HepG2 (cell line): Measurements from ENCODE around the gene SMCHD1. TPM values are rescaled to one million over a fixed set of nuclear protein-coding genes. Genes with fewer than 3 reads are reported as not detected.

Experiments
- BCL6 ChIP-seq: IDR thresholded peaks from 2 replicates; pipeline ENCODE4 v1.6.1; 2016; ENCODE audit warnings: missing genetic modification reagents, missing compliant biosample characterization
- BRCA1 ChIP-seq: sonication (generic); formaldehyde crosslinking; IDR thresholded peaks from 2 replicates; pipeline ENCODE4 v1.4.0; 2020; ENCODE audit warnings: missing genetic modification reagents
- BRF2 ChIP-seq: sonication (generic); formaldehyde crosslinking; IDR thresholded peaks from 2 replicates; pipeline ENCODE4 v1.8.1; 2022; ENCODE audit warnings: mild to moderate bottlenecking, missing genetic modification reagents
- ELF1 ChIP-seq: sonication (generic); formaldehyde crosslinking; IDR thresholded peaks from 2 replicates; pipeline ENCODE4 v1.4.0; 2020; ENCODE audit warnings: missing genetic modification reagents
- KDM5A ChIP-seq: fragments of 200-600 bp; sonication (generic); IDR thresholded peaks from 2 replicates; pipeline ENCODE4 v1.7.0; 2018; ENCODE audit warnings: antibody characterized with exemption, mild to moderate bottlenecking, low read length, borderline replicate concordance
- MXD4 ChIP-seq: IDR thresholded peaks from 2 replicates; pipeline ENCODE4 v1.6.1; 2016; ENCODE audit warnings: mild to moderate bottlenecking, missing biosample characterization, missing genetic modification reagents
- MXI1 ChIP-seq: IDR thresholded peaks from 3 replicates; pipeline ENCODE4 v1.6.1; 2012; ENCODE audit warnings: low read depth, low read length, inconsistent platforms, borderline replicate concordance
- MYC ChIP-seq: sonication (generic); formaldehyde crosslinking; IDR thresholded peaks from 2 replicates; pipeline ENCODE4 v1.9.0; 2021; ENCODE audit warnings: missing genetic modification reagents, borderline replicate concordance
- NR3C1 ChIP-seq: sonication (generic); formaldehyde crosslinking; IDR thresholded peaks from 2 replicates; pipeline ENCODE4 v1.4.0; 2020; ENCODE audit warnings: missing genetic modification reagents
- NRL ChIP-seq: sonication (generic); formaldehyde crosslinking; IDR thresholded peaks from 2 replicates; pipeline ENCODE4 v1.5.0; 2020; ENCODE audit warnings: missing genetic modification reagents, mild to moderate bottlenecking, moderate library complexity, borderline replicate concordance
- TBX3 ChIP-seq: fragments of 450-650 bp; IDR thresholded peaks from 2 replicates; pipeline ENCODE4 v1.6.1; 2017; ENCODE audit warnings: antibody characterized with exemption, mild to moderate bottlenecking, inconsistent platforms, borderline replicate concordance
- ZFX ChIP-seq: sonication (generic); formaldehyde crosslinking; IDR thresholded peaks from 2 replicates; pipeline ENCODE4 v1.4.0; 2020; ENCODE audit warnings: mild to moderate bottlenecking, low read depth, missing genetic modification reagents, moderate library complexity
- ZMYM2 ChIP-seq: sonication (generic); formaldehyde crosslinking; IDR thresholded peaks from 2 replicates; pipeline ENCODE4 v1.8.0; 2022; ENCODE audit warnings: mild to moderate bottlenecking, missing genetic modification reagents
- ZMYM4 ChIP-seq: sonication (generic); formaldehyde crosslinking; IDR thresholded peaks from 2 replicates; pipeline ENCODE4 v1.8.1; 2023; ENCODE audit warnings: mild to moderate bottlenecking, missing genetic modification reagents
- ZNF251 ChIP-seq: sonication (generic); formaldehyde crosslinking; IDR thresholded peaks from 2 replicates; pipeline ENCODE4 v1.9.0; 2021; ENCODE audit warnings: mild to moderate bottlenecking, missing genetic modification reagents
- ZNF652 ChIP-seq: IDR thresholded peaks from 2 replicates; pipeline ENCODE4 v1.6.1; 2016; ENCODE audit warnings: low read depth, borderline replicate concordance
- ZNF883 ChIP-seq: sonication (generic); formaldehyde crosslinking; IDR thresholded peaks from 2 replicates; pipeline ENCODE4 v1.5.1; 2020; ENCODE audit warnings: mild to moderate bottlenecking, missing genetic modification reagents; ENCODE audit errors: not compliant biosample characterization
- ZUFSP ChIP-seq: sonication (generic); formaldehyde crosslinking; IDR thresholded peaks from 2 replicates; pipeline ENCODE4 v1.9.0; 2021; ENCODE audit warnings: missing genetic modification reagents, mild to moderate bottlenecking, borderline replicate concordance
- polyA plus RNA-seq, 8 experiments: library from polyadenylated mRNA; depleted of rRNA in 3 of 8; stranded (reverse) in 7 of 8; unstranded in 1 of 8; fragments of >200 nt; fragmentation: Illumina TruSeq in 4 of 8; extraction: Trizol in 4 of 8; gene quantifications; 2 replicates each; pipeline versions ENCODE4 v1.2.1 to v1.2.3, GENCODE V29; 2011 to 2016; ENCODE audit warnings: low read depth in 4 of 8, missing spikeins in 1 of 8, mixed read lengths in 1 of 8; ENCODE audit not compliant: insufficient read depth in 1 of 8
- total RNA-seq, 5 experiments: library from RNA; depleted of rRNA; stranded (reverse); fragments of >200 nt; fragmentation: Illumina TruSeq; extraction: Trizol; gene quantifications; 2 replicates each; pipeline ENCODE4 v1.2.3, GENCODE V29; 2016; ENCODE audit warnings: low read depth in 1 of 5
- TF ChIP-seq, protein P1 (sequence below): sonication (generic); formaldehyde crosslinking; IDR thresholded peaks from 2 replicates; pipeline ENCODE4 v1.5.1; 2020; ENCODE audit warnings: missing genetic modification reagents, mild to moderate bottlenecking, borderline replicate concordance
- TF ChIP-seq, protein P2 (sequence below): sonication (generic); formaldehyde crosslinking; IDR thresholded peaks from 2 replicates; pipeline ENCODE4; 2020; ENCODE audit warnings: missing genetic modification reagents, mild to moderate bottlenecking, borderline replicate concordance
- TF ChIP-seq, protein P3 (sequence below): IDR thresholded peaks from 2 replicates; pipeline ENCODE4 v1.6.1; 2016; ENCODE audit warnings: missing compliant biosample characterization, missing genetic modification reagents, borderline replicate concordance

The SMCHD1 gene
- total and polyA plus RNA-seq, 2 of the 13 experiments (the other 11 are each of a cell fraction or from before 2014, with no cell fraction given): 21.4 to 93.6 TPM

- TF ChIP-seq, protein P1, sequence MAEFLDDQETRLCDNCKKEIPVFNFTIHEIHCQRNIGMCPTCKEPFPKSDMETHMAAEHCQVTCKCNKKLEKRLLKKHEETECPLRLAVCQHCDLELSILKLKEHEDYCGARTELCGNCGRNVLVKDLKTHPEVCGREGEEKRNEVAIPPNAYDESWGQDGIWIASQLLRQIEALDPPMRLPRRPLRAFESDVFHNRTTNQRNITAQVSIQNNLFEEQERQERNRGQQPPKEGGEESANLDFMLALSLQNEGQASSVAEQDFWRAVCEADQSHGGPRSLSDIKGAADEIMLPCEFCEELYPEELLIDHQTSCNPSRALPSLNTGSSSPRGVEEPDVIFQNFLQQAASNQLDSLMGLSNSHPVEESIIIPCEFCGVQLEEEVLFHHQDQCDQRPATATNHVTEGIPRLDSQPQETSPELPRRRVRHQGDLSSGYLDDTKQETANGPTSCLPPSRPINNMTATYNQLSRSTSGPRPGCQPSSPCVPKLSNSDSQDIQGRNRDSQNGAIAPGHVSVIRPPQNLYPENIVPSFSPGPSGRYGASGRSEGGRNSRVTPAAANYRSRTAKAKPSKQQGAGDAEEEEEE (CRISPR knock-in tag): no peak
- TF ChIP-seq KDM5A: no peak
- no peak for TF ChIP-seq ZMYM4 (CRISPR knock-in tag)
- TF ChIP-seq, protein P2, sequence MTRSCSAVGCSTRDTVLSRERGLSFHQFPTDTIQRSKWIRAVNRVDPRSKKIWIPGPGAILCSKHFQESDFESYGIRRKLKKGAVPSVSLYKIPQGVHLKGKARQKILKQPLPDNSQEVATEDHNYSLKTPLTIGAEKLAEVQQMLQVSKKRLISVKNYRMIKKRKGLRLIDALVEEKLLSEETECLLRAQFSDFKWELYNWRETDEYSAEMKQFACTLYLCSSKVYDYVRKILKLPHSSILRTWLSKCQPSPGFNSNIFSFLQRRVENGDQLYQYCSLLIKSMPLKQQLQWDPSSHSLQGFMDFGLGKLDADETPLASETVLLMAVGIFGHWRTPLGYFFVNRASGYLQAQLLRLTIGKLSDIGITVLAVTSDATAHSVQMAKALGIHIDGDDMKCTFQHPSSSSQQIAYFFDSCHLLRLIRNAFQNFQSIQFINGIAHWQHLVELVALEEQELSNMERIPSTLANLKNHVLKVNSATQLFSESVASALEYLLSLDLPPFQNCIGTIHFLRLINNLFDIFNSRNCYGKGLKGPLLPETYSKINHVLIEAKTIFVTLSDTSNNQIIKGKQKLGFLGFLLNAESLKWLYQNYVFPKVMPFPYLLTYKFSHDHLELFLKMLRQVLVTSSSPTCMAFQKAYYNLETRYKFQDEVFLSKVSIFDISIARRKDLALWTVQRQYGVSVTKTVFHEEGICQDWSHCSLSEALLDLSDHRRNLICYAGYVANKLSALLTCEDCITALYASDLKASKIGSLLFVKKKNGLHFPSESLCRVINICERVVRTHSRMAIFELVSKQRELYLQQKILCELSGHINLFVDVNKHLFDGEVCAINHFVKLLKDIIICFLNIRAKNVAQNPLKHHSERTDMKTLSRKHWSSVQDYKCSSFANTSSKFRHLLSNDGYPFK (CRISPR knock-in tag): peak; percentile 62
- TF ChIP-seq BRCA1 (CRISPR knock-in tag): no peak
- no peak for TF ChIP-seq ZNF883
- TF ChIP-seq MXI1: no peak
- TF ChIP-seq BCL6 (CRISPR knock-in tag): no peak
- TF ChIP-seq ZMYM2 (CRISPR knock-in tag): no peak
- TF ChIP-seq ZFX (CRISPR knock-in tag): peak; percentile 65; the same call in 1 of the 2 replicates
- TF ChIP-seq ELF1 (CRISPR knock-in tag): no peak
- no peak for TF ChIP-seq MXD4 (CRISPR knock-in tag)
- TF ChIP-seq BRF2 (CRISPR knock-in tag): no peak
- no peak for TF ChIP-seq ZUFSP
- TF ChIP-seq ZNF652 (CRISPR knock-in tag): no peak
- peak; percentile 16; the same call in 1 of the 2 replicates for TF ChIP-seq MYC (CRISPR knock-in tag)
- TF ChIP-seq TBX3: no peak
- TF ChIP-seq ZNF251 (CRISPR knock-in tag): no peak
- no peak for TF ChIP-seq NR3C1 (CRISPR knock-in tag)
- TF ChIP-seq, protein P3, sequence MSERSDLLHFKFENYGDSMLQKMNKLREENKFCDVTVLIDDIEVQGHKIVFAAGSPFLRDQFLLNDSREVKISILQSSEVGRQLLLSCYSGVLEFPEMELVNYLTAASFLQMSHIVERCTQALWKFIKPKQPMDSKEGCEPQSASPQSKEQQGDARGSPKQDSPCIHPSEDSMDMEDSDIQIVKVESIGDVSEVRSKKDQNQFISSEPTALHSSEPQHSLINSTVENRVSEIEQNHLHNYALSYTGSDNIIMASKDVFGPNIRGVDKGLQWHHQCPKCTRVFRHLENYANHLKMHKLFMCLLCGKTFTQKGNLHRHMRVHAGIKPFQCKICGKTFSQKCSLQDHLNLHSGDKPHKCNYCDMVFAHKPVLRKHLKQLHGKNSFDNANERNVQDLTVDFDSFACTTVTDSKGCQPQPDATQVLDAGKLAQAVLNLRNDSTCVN (CRISPR knock-in tag): no peak
- no peak for TF ChIP-seq NRL (CRISPR knock-in tag)
Measured at GRCh38 chr18:2656237-2656980, 883 bp downstream of the SMCHD1 start (continued).
